GM12875 (cell line): Measurements from ENCODE around the gene GIGYF1.

Source experiments
- H3K4me3 ChIP-seq: one replicate; pipeline ENCODE4 v1.5.1; 2011; ENCODE audit warnings: low read depth, low read length, control low read depth
- CTCF ChIP-seq: IDR thresholded peaks from 2 replicates; pipeline ENCODE4 v1.5.1; 2011; ENCODE audit warnings: low read depth, mild to moderate bottlenecking, control low read depth, inconsistent platforms, low read length, moderate library complexity, borderline replicate concordance; ENCODE audit not compliant: insufficient read depth

Gene GIGYF1

GRCh38 chr7:100692578-100692961 lies 1.5 kb downstream of the GIGYF1 start:
- H3K4me3 ChIP-seq, result peak overlapping the region; percentile 91
- no peak for TF ChIP-seq CTCF

GRCh38 chr7:100691676-100692577 lies 2.1 kb downstream of the GIGYF1 start:
- peak; percentile 87 for TF ChIP-seq CTCF
- peak overlapping the region; percentile 13 for H3K4me3 ChIP-seq

- no peak overlapping the region for H3K4me3 ChIP-seq
- no peak for TF ChIP-seq CTCF
Measured at GRCh38 chr7:100689230-100690135, 4.6 kb downstream of the GIGYF1 start.

- no peak for TF ChIP-seq CTCF
- no peak overlapping the region for H3K4me3 ChIP-seq
Measured at GRCh38 chr7:100688326-100688860, 5.7 kb downstream of the GIGYF1 start.

GRCh38 chr7:100687751-100688300 lies 6.2 kb downstream of the GIGYF1 start:
- no peak overlapping the region for H3K4me3 ChIP-seq
- no peak for TF ChIP-seq CTCF

GRCh38 chr7:100687261-100687660 lies 6.8 kb downstream of the GIGYF1 start:
- H3K4me3 ChIP-seq, result no peak overlapping the region
- no peak for TF ChIP-seq CTCF
